Effector memory CD4-positive, alpha-beta T cell (primary cell): Measurements from ENCODE around the gene ALPG.
A peak's percentile ranks its signal among the peaks of the same experiment; 100 is the strongest.
"Not testable (repeated sequence)": the region's sequence is repeated elsewhere in the genome, so short reads cannot be mapped to it uniquely, and the experiment has no call there.

Source experiments
- DNase-seq, 3 donors: peaks; one replicate each; pipeline ENCODE4 v3.0.0-alpha.2; 2020
- H3K27ac ChIP-seq: 2 replicates; pipeline ENCODE4 v1.7.0; 2013; ENCODE audit warnings: mild to moderate bottlenecking, low read length, moderate library complexity; ENCODE audit not compliant: insufficient read depth, poor library complexity, severe bottlenecking
- H3K27me3 ChIP-seq: replicated peaks from 2 replicates; pipeline ENCODE4 v1.7.0; 2013; ENCODE audit warnings: mild to moderate bottlenecking, low read length; ENCODE audit not compliant: insufficient read depth, control insufficient read depth, poor library complexity, severe bottlenecking
- H3K36me3 ChIP-seq: 2 replicates; pipeline ENCODE4 v1.7.0; 2013; ENCODE audit warnings: mild to moderate bottlenecking, low read length, moderate library complexity; ENCODE audit not compliant: control insufficient read depth, insufficient read depth
- H3K4me1 ChIP-seq: 2 replicates; pipeline ENCODE4 v1.7.0; 2013; ENCODE audit warnings: low read length, mild to moderate bottlenecking; ENCODE audit not compliant: control insufficient read depth, insufficient read depth, poor library complexity, severe bottlenecking
- H3K4me3 ChIP-seq: 2 replicates; pipeline ENCODE4 v1.7.0; 2013; ENCODE audit warnings: low read length, low read depth, mild to moderate bottlenecking; ENCODE audit not compliant: insufficient read depth, poor library complexity, severe bottlenecking
- H3K9me3 ChIP-seq: 2 replicates; pipeline ENCODE4 v1.7.0; 2013; ENCODE audit warnings: mild to moderate bottlenecking, low read length, moderate library complexity; ENCODE audit not compliant: control insufficient read depth

Gene ALPG

GRCh38 chr2:232419245-232420072 is 12.8 kb downstream of the ALPG start:
- Histone ChIP-seq H3K4me3 (peak overlapping the region; percentile 17), H3K36me3 (no peaks in the 10 kb centered on the region), H3K9me3 (no peaks in the 10 kb centered on the region), H3K27me3 (peaks cover 9% of the 10 kb centered on the region), H3K4me1 (peaks cover 7% of the 10 kb centered on the region), H3K27ac (no peak overlapping the region)
- DNase-seq = no peak

- peaks cover 7% of the 10 kb centered on the region for H3K4me1 ChIP-seq
- H3K4me3 ChIP-seq = no peak overlapping the region
- H3K27me3 ChIP-seq = peaks cover 9% of the 10 kb centered on the region
- H3K36me3 ChIP-seq = no peaks in the 10 kb centered on the region
- H3K9me3 ChIP-seq = no peaks in the 10 kb centered on the region
- no peak for DNase-seq
- H3K27ac ChIP-seq = no peak overlapping the region
Measured at GRCh38 chr2:232420073-232420454, 13.4 kb downstream of the ALPG start.

- peak overlapping the region; percentile 32 for H3K4me3 ChIP-seq
Measured at GRCh38 chr2:232420463-232421188, 14.0 kb downstream of the ALPG start.

GRCh38 chr2:232421189-232421785 is 14.6 kb downstream of the ALPG start:
- Histone ChIP-seq H3K27ac (no peak overlapping the region), H3K4me3 (peak overlapping the region; percentile 32), H3K9me3 (no peaks in the 10 kb centered on the region), H3K27me3 (peaks cover 9% of the 10 kb centered on the region), H3K36me3 (no peaks in the 10 kb centered on the region), H3K4me1 (peaks cover 7% of the 10 kb centered on the region)
- no peak for DNase-seq

More at GRCh38 chr2:232420463-232421188, 14.0 kb downstream of the ALPG start:
- no peak overlapping the region for H3K27ac ChIP-seq
- H3K36me3 ChIP-seq = no peaks in the 10 kb centered on the region
- no peaks in the 10 kb centered on the region for H3K9me3 ChIP-seq
- H3K27me3 ChIP-seq = peaks cover 9% of the 10 kb centered on the region
- no peak for DNase-seq
- H3K4me1 ChIP-seq = peaks cover 7% of the 10 kb centered on the region

- H3K4me1 ChIP-seq = peaks cover 7% of the 10 kb centered on the region
- peaks cover 9% of the 10 kb centered on the region for H3K27me3 ChIP-seq
- no peak overlapping the region for H3K4me3 ChIP-seq
- H3K27ac ChIP-seq = no peak overlapping the region
- H3K9me3 ChIP-seq = no peaks in the 10 kb centered on the region
- H3K36me3 ChIP-seq = no peaks in the 10 kb centered on the region
- DNase-seq = no peak
Measured at GRCh38 chr2:232422051-232422450, 15.4 kb downstream of the ALPG start.

GRCh38 chr2:232422996-232423395 is 16.4 kb downstream of the ALPG start:
- DNase-seq, H3K27me3 ChIP-seq, H3K4me3 ChIP-seq, H3K9me3 ChIP-seq, H3K27ac ChIP-seq, H3K4me1 ChIP-seq, H3K36me3 ChIP-seq: not testable (repeated sequence)

- H3K27me3 ChIP-seq, H3K4me1 ChIP-seq, H3K9me3 ChIP-seq, H3K36me3 ChIP-seq, DNase-seq, H3K4me3 ChIP-seq, H3K27ac ChIP-seq: not testable (repeated sequence)
Measured at GRCh38 chr2:232423407-232423806, 16.8 kb downstream of the ALPG start.

GRCh38 chr2:232431705-232432590 is 25.3 kb downstream of the ALPG start:
- H3K36me3 ChIP-seq = no peaks in the 10 kb centered on the region
- no peaks in the 10 kb centered on the region for H3K27me3 ChIP-seq
- H3K27ac ChIP-seq = no peak overlapping the region
- H3K4me1 ChIP-seq = no peaks in the 10 kb centered on the region
- no peak for DNase-seq
- H3K4me3 ChIP-seq = no peak overlapping the region
- no peaks in the 10 kb centered on the region for H3K9me3 ChIP-seq

- Histone ChIP-seq H3K4me1 (no peaks in the 10 kb centered on the region), H3K27me3 (no peaks in the 10 kb centered on the region), H3K9me3 (no peaks in the 10 kb centered on the region), H3K4me3 (no peak overlapping the region), H3K36me3 (no peaks in the 10 kb centered on the region), H3K27ac (no peak overlapping the region)
- no peak for DNase-seq
Measured at GRCh38 chr2:232432598-232433184, 26.0 kb downstream of the ALPG start.
